ENCODE measurements around the gene CXorf51B. TPM values are rescaled to one million over a fixed set of nuclear protein-coding genes. Genes with fewer than 3 reads are reported as not detected.

CXorf51B gene
- total RNA-seq: not detected in 2 replicates

DNA sequence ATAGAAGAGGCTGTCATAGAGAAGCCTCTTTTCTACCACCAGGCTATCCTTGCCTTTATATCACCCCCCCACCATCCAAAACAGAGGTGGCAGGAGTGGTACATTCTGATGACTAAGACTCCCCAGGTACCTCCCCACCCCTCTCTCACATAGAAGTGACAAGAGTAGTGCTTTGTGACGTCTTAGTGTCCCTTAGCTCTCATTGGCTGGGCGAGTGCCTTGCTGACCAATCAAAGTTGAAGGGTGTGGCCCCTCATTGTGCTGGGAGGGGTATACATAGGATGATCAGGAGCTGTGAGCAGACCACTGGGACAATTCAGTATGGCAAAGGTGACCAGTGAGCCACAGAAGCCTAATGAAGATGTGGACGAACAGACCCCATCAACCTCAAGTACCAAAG lies at the start of gene CXorf51B:
CXorf51B (plus strand) TSS at position 301 of the 400 bp plus-strand sequence; CDS start at position 322, 21 bp downstream.

DNA sequence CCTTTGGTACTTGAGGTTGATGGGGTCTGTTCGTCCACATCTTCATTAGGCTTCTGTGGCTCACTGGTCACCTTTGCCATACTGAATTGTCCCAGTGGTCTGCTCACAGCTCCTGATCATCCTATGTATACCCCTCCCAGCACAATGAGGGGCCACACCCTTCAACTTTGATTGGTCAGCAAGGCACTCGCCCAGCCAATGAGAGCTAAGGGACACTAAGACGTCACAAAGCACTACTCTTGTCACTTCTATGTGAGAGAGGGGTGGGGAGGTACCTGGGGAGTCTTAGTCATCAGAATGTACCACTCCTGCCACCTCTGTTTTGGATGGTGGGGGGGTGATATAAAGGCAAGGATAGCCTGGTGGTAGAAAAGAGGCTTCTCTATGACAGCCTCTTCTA lies 5.1 kb downstream of the CXorf51B start, which contains the start of gene CXorf51A:
CXorf51A (minus strand) TSS at position 101 of the 400 bp plus-strand sequence; CDS start at position 80, 21 bp downstream.

Other genes with a start within 250 kb of the CXorf51B start
- not detected in 2 replicates for gene CXorf51A, start 5.0 kb downstream of the CXorf51B start, total RNA-seq

All from pericardium fibroblast (primary cell).